GM13977 (cell line): Measurements from ENCODE around the gene DHRS7.

ENCODE experiments used
- DNase-seq: peaks from one replicate; pipeline ENCODE4 v3.0.0; 2012; ENCODE audit warnings: low spot score
- in situ Hi-C: fragments of 300-500 bp; cut with MboI; formaldehyde crosslinking; loops from one replicate; pipeline ENCODE4 v1.12.0; 2022; ENCODE audit warnings: low sequenced_read_pairs, low pct_unique_long_range_greater_than_20kb, mixed read lengths, inconsistent platforms; ENCODE audit not compliant: unreplicated experiment
- TF ChIP-seq, protein P1 (sequence below): IDR thresholded peaks from 2 replicates; pipeline ENCODE4 v1.5.1; 2012; ENCODE audit warnings: mild to moderate bottlenecking, control low read depth; ENCODE audit not compliant: insufficient read depth; ENCODE audit errors: extremely low read depth, missing control alignments

Gene DHRS7

DNA sequence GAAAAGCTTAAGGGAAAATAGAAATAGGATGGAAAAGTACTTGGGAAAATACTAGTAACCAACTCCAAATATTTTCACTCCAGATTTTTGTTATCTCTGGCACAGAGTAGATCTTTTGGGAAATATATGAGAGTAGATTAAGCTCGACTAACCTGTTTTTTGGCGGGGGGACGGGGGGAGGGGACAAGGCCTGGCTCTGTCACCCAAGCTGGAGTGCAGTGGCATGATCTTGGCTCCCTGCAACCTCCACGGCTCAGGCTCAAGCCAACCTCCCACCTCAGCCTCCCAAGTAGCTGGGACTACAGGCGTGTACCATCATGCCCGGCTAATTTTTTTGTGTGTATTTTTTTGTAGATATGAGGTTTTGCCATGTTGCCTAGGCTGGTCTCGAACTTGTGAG lies 4.8 kb downstream of the DHRS7 start:
- no peak for DNase-seq
- in situ Hi-C loops, result no loop called here
- TF ChIP-seq, protein P1, sequence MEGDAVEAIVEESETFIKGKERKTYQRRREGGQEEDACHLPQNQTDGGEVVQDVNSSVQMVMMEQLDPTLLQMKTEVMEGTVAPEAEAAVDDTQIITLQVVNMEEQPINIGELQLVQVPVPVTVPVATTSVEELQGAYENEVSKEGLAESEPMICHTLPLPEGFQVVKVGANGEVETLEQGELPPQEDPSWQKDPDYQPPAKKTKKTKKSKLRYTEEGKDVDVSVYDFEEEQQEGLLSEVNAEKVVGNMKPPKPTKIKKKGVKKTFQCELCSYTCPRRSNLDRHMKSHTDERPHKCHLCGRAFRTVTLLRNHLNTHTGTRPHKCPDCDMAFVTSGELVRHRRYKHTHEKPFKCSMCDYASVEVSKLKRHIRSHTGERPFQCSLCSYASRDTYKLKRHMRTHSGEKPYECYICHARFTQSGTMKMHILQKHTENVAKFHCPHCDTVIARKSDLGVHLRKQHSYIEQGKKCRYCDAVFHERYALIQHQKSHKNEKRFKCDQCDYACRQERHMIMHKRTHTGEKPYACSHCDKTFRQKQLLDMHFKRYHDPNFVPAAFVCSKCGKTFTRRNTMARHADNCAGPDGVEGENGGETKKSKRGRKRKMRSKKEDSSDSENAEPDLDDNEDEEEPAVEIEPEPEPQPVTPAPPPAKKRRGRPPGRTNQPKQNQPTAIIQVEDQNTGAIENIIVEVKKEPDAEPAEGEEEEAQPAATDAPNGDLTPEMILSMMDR, result no peak

DNA sequence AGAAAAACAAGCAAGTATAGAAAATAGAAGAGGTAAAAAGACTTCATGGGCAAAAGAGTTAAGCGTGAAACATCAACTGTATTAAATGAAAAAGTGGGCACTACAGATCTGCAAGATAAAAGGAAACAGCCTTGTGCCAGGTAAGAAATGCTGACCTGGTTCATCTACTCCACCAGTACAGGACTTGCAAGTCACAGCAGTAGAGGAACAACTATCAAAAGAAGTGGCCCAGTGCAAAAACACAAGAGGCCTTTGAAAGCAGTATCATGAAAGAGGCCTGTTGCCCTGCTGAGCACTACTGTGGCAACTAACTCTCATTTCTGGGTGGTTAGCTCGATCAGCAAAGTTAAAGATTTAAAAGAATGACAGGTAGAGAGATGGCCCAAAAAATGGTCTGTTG lies 10.5 kb downstream of the DHRS7 start:
- no peak for DNase-seq
- in situ Hi-C loops, result no loop called here
- TF ChIP-seq, protein P1, result no peak

DNA sequence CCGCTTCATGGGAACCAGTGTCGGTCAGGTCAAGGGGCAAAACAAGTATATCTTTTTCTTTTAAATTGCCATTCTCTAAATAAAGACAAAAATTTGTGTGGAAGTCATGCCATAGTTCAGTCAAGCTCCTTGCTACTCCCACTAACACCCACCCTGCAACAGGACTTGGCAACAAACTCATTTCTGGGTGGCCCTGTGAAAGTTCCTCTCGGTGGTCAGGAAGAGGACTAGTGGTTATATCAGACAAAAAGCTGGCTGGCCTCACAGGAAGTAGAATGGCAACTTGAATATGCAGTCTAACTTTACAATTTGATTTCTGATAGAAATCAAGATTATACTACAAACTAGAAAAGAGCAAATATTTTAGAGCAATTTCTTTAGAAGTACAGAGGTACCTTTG lies 11.2 kb downstream of the DHRS7 start:
- TF ChIP-seq, protein P1, result no peak
- in situ Hi-C loops, result no loop called here
- DNase-seq, result no peak

DNA sequence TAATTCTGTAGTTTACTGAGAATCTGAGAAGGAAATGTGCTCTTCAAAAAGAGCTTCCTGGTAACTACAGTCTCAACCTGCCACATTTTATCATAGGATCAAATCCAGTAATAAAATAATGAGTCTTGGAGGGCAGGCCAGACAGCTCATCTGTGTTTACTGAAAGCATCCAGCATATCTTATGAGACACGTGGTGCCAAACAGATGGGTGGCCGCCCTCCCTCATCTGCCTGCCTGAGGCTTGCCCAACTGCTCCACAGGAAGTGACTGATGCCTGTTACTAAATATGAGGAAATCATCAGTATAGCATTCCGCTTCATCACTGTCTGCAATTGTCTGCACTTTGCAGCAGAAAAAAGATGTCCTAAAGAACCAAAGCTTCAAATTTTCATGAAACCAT lies 13.5 kb downstream of the DHRS7 start:
- no peak for DNase-seq
- TF ChIP-seq, protein P1, result no peak
- in situ Hi-C loops, result no loop called here

DNA sequence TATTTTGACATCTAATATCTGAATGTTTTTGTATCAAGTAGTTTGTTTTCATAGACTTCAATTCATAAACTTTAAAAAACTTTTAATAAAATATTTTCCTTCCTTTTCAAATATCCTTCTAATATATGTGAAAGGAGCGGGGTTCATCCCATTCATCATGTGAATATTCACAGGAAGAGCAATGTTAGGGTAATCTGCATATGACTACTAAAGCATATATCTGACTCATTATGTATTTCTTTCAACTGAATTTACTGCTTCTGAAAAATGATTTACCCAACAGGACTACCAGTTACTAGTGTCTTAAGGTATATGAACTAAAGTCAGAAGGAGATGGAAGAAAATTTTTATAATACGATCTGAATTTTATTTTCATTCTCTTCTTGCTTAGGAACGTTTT lies 30.5 kb downstream of the DHRS7 start:
- TF ChIP-seq, protein P1, result no peak
- no peak for DNase-seq
- in situ Hi-C loops, result no loop called here

DNA sequence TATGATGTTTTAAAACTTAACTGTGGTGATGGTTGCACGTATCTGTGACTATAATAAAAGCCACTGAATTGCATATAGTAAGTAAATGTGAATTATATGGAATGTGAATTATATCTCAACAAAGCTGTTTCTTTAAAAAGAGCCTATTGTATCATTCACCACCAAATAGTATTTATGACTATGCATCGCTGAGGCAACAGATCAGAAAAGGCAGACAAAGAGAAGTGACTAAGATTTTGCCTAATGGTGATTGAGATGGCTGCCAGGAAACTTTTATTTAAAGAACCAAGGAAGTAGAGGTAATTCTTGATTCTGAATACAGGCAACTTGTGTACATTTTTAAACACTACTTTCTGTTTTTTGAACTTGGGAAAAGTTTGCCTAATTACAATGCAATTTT lies 31.7 kb downstream of the DHRS7 start:
- TF ChIP-seq, protein P1, result no peak
- DNase-seq, result no peak
- in situ Hi-C loops, result no loop called here

DNA sequence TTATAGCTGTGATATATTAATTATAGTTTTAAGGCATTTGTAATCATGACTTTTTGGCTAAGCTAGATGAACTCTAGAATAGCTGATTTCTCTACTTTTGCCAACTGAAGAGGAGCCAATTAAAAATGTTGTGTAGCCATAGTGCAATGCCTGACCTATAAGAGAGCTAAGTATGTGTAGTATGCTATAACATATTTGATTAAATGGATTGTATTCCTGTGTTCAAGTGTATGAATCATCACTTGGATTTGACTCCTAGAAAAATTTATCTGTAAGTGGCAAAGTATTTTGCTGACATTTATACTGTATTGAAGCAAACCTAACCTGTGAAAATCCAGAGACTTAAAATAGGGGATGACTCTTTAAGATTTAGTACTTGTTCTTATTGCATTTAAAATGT lies 39.3 kb downstream of the DHRS7 start:
- TF ChIP-seq, protein P1, result no peak
- in situ Hi-C loops, result no loop called here
- no peak for DNase-seq
